Cortex of kidney (tissue), 1 donor: Measurements from ENCODE around the gene ERCC5.

ENCODE experiments used
- DNase-seq: peaks from one replicate; lab custom pipeline; 2025; lab: John Stamatoyannopoulos, UW

Gene ERCC5

DNA sequence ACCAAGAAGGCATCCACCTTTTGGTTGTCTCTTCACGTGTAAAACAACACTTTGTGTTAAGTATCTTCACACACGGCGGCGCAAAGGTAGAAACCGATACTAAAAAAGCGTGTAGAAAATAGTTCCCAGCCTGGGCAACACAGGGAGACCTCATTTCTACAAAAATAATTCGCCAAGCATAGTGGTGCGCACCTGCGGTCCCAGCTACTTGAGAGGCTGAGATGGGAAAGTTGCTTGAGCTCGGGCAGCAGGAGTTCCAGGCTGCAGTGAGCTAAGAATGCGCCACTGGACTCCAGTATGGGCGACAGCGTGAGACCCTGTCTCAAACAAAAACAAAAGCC is 573 bp upstream of the ERCC5 start:
- DNase-seq = no peak

DNA sequence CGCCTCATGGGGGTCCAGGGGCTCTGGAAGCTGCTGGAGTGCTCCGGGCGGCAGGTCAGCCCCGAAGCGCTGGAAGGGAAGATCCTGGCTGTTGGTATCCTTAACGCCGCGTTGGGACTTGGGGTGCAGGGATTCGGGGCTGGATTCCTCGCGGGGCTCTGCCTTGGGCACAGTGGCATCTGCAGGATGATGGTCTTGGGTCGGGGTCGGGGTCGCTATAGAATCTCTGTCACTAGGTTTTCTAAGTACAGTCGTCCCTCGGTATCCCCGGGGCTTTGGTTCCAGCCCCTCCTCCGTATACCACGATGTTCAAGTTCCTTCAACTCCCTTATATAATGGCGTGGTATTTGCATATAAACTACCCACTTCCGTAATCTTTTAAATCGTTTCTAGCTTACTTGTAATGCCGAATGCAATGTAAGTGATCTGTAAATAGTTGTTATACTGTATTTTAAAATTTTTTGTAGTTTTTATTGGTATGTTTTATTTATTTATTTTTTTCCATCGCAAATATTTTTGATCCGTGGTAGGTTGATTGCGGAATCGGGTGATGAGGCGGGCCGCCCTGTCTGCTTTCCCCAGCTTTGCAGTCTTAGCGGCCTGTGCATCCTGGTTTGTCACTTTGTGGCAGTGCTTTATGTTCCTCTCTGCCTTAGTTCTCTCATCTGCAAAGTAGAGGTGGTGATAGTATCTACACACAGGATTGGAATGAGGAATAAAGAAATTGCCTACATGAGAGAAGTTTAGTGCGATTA is 606 bp downstream of the ERCC5 start:
- DNase-seq = no peak

DNA sequence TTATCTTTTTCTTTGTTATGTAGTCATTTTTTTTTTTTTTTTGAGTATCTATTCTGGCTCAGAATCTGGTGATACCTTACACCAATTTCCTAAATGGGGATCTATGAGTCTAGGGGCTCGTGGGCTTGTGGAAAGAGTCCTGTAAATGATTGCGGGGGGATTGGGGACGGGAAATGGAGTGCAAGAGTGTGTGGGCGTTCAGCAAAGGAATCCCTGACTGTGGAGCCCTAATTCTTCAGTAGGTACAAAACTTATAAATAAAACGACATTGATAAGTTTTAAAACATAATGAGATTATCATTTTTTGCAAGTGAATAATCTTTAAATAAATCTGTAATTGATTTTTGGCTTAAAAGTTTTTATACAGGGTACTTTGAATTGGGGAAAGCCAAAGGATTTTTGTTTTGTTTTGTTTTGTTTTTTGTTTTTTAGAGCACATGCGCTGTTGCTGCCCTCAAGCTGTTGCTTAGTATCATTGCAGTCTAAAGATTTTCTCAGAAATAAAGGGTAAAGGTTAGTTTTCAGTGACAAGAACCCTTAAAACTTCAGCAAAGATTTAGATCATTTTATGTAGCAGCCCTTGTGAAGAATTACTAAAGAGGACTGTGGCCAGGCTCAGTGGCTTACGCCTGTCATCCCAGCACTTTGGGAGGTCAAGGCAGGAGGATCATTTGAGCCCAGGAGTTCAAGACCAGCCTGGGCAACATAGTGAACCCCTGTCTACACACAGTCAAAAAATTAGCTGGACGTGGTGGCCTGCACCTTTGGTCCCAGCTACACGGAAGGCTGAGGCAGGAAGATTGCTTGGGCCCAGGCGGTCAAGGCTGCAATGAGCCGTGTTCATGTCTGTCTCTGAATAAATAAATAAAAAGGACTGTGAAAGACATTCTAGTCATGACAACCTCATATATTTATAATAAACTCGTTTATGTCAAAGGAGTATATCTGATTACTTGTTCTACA is 1.7 kb downstream of the ERCC5 start:
- no peak for DNase-seq

DNA sequence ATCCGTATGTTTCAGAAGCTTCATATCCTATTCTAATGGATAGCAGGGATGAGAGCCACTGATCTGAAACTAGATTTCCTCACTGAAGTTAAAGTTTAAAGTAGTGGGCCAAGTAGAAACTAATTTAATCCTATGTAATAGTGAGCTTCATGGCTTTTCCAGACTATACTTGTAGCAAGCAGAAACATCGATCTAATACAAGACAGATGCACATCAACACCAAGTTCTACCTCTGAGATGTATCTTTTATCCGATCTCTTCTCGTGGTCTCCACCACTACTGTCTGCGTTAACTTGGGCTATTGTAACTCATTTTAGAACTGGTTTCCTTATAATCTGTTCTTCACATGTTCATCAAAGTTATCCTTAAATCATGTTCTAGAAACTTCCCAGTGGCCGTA is 3.1 kb downstream of the ERCC5 start:
- no peak for DNase-seq

DNA sequence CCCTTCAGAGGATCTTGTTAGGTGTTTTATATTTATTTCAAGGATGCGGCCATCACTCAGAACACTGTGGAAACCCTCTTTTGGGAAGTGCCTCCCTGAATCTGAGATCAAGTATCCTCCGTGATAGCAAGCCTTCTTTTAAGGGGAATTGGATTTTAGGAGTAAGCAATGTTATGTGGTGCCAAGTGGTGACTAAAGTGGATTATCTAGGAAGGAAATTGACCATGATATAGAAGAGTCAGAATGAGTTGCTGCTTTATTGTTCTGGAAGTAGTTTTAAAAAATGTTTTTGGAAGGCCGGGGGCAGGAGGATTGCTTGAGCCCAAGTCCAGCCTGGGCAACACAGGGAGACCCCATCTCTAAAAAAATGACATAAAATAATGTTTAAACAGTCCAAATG is 6.7 kb downstream of the ERCC5 start:
- DNase-seq = no peak

DNA sequence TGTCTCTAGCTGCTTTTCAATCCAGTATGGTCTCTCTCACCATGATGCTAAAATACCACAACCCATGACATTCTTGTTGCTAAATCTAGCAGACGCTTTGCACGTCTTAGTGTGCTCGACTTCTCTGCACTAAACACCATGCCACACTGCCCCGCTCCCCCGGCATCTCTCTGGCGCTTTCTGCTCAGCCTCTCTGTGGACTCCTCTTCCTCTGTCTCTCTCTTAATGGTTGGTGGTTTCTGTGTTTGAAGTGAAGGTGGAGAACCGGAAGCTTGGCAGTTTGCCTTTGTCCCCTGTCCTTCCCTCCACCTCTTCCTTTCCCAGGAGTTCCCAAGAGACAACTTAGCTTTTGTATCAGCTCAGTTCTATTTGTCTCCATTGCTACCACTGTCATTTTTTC is 8.8 kb downstream of the ERCC5 start:
- DNase-seq = no peak

DNA sequence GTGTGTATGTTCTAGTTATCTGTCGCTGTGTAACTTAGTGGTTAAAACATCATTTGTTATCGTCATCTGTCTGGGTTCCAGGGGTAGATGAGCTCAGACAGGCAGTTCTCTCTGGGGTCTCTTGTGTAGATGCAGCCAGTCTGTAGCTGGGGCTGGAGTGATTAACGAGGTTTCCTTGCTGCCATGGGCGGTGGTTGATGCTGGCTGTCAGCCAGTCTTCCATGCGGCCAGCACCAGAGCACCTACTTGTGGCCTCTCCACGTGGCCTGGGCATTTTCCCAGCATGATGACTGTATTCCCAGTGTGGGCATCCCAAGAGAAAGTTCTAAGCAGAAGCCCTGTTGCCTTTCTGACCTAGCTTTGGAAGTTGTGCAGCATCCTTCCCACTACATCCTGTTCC is 10.7 kb downstream of the ERCC5 start:
- no peak for DNase-seq

DNA sequence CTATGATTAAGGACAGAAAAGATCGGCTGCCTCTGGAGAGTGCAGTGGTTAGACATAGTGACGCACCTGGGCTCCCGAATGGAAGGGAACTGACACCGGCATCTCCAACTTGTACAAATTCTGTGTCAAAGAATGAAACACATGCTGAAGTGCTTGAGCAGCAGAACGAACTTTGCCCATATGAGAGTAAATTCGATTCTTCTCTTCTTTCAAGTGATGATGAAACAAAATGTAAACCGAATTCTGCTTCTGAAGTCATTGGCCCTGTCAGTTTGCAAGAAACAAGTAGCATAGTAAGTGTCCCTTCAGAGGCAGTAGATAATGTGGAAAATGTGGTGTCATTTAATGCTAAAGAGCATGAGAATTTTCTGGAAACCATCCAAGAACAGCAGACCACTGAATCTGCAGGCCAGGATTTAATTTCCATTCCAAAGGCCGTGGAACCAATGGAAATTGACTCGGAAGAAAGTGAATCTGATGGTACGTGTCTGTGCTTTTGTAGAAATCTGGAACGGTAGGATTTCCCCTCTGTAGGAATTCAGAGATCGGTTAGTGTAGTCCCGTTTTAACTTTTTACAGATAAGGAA is 16.9 kb downstream of the ERCC5 start:
- no peak for DNase-seq

DNA sequence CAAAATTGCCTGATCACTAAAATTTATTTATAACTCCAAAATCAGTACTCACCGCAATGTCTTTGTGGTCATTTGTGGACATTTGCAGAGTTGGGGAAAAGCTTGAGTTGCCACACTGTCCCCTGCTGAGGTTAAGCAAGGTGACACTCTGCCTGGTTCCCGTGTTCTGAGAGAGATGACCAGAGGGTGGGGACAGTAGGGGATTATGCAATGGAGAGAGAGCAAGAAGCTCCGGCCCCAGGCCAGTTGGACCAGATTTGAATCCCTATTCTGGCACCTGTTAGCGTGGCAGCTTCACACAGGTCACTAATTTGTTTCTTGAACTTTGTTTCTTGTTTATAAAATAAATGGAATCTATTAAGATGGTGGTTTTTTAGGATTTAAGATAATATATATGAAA is 17.8 kb downstream of the ERCC5 start:
- no peak for DNase-seq

DNA sequence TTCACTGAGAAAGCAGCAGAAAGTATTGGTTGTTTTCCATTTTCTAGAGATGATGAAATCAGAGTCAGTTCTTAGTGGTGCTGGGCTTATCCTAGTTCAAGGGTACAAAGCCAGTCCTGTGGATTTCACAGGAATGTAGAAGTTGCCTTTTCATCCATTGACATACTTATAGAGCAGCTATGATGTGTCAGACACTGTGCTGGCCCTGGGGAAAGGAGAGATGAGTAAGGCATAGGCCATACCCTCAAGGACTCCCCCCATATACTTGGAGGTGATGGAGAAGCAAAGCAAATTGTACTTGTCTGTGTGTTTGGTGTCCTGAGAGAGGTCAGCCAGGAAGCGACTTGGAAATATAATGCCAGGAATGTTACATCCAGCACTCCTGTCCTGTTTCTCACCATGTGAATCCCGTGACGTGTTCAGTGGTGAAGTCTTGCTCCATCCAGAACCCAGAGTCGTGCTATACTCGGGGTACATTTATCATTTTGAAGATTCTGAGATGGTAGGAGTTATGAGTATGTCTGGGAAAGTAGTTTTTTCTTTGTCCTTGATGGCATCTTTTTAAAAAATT is 22.6 kb downstream of the ERCC5 start:
- DNase-seq = no peak

DNA sequence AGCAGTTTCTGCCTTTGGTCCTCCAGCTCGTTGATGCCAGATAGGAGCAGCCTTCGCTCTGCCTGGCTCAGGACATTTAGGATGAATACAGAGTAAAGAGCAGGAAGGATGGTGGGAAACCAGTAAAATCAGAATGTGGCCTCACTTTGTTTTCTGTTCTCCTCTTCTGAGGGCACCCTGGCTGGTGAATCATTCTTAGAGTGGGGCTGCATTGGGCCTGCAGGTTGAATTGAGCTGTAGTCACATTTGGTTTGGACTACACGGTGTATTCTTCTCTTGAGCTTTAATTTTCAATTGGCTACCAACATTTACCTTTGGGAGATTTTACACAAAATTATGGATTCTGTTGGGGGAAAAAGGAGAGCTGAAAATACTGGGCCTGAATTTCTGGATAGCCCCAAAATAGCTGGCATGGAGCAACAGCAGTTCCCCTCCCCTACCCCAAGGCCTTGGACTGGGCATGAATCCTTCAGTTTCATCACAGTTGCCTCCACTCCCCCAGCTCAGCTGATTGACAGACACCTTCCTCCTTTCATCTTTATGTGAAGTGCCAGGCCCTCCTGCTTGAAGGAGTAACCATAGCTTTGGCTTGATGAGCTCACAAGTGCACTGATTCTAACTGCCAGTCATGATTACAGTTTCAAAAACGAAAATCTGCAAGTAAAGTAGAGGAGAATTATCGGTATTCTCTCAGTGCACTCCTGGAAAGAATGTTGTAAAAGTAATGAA is 24.3 kb downstream of the ERCC5 start:
- no peak for DNase-seq

DNA sequence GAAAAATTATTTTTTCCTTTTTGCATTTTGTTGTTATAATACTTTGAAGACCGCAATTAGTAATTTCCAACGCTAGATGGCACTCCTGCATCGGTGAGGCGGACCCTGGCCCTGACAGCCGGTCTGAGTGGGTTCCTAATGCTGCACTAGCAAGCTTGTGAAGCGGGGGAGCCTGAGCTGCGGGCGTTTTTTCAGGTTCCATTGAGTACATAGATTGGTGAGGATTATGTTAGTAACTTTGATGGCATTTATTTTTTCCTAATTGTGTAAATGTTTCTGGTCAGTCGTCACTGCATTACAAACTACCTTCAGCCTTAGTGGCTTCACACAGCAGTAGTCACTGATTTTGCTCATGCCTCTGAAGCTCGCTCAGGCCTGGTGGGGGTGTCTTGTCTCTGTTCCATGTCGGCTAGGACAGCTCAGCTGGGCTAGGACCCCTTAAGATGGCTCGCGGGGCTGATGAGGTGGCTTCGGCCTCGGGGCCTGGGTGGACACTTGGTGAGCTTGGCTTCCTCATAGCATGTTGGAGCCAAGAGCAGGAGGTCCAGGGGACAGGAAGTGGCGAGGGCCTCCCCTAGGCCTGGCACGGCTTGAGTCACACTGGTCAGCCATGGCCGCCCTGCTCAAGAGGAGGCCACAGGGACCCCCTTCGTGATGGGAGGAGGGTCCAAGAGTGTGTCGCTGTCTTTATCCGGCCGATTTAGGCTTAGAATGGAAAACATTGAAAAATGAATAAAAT is 25.0 kb downstream of the ERCC5 start:
- no peak for DNase-seq

DNA sequence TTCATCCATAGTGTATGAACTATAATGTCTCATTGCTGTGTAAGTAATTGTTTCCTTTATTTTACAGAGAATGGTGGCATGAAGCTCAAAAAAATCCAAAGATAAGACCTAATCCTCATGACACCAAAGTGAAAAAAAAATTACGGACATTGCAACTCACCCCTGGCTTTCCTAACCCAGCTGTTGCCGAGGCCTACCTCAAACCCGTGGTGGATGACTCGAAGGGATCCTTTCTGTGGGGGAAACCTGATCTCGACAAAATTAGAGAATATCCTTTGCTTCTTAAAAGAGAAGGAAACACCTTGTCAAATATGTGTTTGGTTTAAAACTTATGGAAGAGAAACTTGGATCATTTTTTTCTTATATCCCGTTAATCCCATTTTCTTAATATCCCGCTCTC is 26.3 kb downstream of the ERCC5 start:
- no peak for DNase-seq

DNA sequence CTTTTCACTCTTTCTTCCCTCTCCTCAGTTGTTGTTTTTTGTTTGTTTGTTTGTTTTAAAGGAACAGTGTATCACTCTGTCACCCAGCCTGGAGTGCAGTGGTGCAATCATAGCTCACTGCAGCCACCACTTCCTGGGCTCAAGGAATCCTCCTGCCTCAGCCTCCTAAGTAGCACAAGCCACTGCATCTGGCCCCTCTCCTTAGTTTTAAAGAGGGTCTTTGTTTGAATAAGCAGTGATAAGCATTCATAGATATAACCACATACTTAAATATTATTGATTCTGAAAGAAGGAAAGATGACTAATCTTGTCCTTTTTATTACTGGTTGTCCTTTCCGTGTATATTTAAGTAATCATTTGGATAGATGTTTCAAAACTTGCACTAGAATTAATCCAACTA is 26.7 kb downstream of the ERCC5 start:
- DNase-seq = no peak

DNA sequence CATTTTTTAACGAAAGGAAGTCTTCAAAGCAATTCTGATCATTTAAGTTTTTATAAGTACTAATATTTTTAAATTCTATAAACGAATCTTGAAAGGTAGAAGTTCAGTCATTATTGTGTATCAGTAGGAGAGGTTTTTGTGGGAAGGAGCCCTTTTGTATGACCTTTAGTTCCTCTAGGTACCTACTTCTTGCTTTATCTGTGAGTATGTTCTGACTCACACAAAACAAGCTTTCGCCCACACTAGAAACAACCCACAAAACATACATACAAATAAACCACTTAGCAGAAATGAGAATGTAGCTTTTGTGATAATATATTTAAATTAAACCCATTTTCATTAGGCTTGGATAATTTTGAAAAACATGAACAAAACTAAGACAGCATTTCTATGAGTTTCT is 27.8 kb downstream of the ERCC5 start:
- DNase-seq = no peak

DNA sequence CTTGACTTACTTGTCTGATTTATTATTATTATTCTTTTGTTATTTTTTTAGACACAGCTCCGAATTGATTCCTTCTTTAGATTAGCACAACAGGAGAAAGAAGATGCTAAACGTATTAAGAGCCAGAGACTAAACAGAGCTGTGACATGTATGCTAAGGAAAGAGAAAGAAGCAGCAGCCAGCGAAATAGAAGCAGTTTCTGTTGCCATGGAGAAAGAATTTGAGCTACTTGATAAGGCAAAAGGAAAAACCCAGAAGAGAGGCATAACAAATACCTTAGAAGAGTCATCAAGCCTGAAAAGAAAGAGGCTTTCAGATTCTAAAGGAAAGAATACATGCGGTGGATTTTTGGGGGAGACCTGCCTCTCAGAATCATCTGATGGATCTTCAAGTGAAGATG is 29.4 kb downstream of the ERCC5 start:
- no peak for DNase-seq

DNA sequence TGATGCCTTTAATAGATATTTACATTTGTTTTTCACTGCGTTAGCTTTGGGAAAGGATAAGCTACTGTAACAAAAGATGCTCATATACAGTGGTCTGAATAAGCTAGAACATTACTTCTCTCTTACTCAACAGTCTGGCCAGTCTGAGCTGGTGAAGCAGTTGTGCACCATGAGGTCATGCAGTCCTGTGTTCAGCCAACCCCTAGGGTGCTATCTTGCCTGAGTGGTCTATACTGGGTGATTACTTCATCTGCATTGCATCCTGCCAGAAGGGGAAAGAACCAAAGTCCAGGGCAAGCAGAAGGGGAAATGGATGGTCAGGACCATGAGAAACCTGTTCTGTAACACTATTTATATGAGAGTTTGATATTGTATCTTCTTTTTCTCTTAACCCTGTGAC is 31.5 kb downstream of the ERCC5 start:
- no peak for DNase-seq

DNA sequence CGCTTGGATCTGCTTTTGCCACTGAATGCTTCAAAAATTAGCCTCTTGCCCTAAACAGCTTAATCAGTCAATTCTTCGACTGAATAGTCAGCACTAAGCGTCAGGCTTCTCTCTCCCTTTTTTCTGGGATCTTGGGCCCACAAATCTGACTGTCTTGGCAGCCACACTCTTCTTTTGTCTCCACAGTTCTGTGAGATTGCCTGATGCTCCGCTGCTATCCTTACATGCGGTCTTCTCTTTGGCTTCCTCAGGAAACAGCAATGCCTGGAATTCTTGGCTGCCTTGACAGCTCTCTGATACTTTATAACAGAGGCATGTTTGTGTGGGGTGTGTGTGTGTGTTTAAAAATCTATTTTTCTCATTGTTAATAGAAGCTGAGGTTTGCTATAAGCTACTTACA is 32.6 kb downstream of the ERCC5 start:
- no peak for DNase-seq

DNA sequence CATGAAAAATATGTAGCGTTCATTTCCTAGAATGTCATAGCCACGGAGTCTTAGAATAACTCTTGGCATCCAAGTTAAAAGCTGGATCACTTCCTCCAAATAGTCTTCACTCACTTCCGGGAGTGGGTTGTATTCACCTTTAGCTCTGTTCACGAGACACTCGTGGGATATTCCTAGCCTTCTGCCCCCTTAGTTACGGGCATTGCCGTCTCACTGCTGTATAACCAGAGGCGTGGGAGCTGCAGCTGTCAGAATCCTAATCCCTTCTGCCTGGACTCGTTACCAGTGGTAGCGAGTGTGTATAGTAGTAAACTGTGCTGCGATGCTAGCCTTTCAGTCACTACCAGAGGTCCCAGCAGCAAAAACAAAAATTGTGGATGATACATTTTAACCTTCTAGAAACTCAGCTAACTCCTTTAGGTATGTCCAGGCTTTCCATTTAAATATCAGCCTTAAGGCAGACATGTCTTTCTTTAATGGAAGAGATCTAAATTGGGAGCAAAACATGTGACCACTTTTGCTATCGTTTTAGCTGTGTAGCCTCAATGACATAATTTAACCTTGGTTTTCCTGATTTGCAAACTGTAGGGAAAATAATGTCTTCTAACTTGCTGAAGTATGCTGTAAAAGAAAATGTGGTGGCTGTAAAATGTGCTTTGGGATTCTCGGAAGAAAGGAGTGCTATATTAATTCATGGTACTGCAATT is 34.1 kb downstream of the ERCC5 start:
- DNase-seq = no peak

DNA sequence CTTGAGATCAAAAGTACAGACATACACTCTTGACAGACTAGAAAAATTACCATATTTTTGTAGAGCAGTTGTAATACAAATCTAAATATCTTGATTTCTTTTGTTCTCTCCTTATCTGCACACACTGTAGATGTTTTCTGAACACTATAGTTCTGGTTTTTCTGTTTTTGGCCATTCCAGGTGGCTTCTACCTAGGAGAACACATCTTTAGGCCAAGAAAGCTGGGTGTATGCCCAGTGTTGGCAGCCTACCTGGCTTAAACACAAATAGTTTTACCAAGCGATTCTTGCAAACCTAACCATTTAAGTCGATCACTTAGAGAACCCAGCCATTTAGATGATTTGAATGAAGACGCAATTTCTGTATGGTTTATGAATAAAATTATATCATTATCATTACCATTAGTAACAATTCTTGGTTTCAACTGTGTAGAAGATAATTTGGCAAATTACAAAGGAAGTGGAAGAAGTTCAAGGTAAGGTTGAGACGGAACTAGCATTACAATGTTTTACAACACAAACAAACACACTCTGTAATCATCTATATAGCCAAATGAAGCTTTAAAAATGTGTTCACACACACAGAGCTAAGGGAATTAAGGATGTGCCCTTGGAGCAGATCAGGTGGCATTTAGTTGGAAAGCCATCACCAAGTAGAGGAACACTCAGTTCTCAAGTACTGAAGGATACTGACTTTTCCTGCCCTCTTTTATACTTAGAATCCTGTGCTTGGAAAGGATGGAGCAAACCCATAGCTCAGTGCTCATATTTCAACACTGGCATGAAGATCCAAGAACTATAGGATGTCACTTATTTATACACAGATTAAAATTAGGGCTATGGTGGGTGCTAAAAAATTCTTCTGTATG is 36.2 kb downstream of the ERCC5 start:
- DNase-seq = no peak
